AG20443 (cell line): ENCODE results near the gene IGSF9B.
A peak's percentile ranks its signal among the peaks of the same experiment; 100 is the strongest.

Experiments
- DNase-seq: peaks from one replicate; pipeline ENCODE4 v3.0.0; 2012; ENCODE audit warnings: low spot score, mixed read lengths

IGSF9B gene

DNA sequence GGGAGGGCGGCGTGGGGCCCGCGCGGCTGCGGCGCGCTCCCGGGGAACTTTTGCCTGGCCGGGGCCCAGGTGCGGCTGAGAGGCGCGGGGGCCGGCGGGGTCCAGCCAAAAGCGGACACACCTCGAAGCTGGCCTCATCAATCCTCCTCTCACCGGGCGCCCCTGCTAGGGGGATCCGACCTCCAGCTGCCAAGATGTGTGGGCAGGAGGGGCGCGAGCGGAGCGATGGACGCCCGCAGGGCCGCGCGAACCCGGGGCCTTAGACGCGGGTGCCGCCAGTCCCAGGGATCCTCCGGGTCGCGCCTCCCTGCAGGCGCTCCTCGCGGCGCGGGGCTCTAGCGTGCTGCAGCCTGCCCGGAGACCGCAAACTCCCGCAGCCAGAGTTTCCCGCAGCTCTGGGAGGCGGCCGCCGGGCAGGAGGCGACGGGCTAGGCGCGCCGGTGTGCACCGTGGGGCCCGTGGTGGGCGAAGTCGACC, 785 bp downstream of the IGSF9B start:
- no peak for DNase-seq

DNA sequence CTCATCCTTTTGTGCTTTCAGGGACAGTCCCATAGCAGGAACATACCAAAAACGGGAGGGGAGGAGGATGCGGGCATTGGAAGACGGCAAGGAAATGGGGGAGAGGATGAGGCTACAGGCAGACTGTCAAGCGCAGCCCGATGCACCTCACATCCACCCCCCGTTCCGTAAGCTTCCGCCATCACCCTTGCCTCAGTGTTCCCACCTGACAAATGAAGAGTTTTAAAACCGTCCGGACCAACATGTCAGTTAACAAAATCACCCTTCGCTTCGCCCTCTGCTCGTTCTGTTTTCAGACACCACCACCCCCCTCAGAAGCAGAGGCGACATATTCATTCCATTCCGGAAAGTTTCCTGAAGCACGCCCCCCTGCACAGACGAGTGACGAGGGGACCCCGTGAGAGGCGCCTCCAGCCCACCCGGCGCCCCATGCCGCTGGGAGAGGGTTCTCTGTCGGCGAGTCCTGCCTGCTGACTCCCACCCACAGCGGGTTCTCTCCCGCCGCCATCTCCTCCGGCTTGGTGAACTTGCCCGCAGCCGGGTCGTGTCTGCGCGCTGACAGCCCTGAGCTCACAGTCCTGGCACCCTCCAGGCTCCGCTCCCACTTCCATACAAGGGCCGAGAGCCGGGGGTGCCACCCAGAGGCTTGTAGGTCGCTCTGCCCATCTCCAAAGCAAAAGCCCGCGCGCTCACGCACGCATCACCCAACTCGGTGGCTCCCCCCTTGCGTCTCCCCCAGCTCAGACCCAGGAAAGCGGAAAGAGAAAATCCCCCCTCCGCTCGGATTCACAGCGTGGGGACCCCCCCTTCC, 1.5 kb downstream of the IGSF9B start:
- DNase-seq = no peak

GRCh38 chr11:133953999-133954398, 2.8 kb downstream of the IGSF9B start:
- DNase-seq = no peak

GRCh38 chr11:133953547-133953946, 3.2 kb downstream of the IGSF9B start:
- no peak for DNase-seq

DNA sequence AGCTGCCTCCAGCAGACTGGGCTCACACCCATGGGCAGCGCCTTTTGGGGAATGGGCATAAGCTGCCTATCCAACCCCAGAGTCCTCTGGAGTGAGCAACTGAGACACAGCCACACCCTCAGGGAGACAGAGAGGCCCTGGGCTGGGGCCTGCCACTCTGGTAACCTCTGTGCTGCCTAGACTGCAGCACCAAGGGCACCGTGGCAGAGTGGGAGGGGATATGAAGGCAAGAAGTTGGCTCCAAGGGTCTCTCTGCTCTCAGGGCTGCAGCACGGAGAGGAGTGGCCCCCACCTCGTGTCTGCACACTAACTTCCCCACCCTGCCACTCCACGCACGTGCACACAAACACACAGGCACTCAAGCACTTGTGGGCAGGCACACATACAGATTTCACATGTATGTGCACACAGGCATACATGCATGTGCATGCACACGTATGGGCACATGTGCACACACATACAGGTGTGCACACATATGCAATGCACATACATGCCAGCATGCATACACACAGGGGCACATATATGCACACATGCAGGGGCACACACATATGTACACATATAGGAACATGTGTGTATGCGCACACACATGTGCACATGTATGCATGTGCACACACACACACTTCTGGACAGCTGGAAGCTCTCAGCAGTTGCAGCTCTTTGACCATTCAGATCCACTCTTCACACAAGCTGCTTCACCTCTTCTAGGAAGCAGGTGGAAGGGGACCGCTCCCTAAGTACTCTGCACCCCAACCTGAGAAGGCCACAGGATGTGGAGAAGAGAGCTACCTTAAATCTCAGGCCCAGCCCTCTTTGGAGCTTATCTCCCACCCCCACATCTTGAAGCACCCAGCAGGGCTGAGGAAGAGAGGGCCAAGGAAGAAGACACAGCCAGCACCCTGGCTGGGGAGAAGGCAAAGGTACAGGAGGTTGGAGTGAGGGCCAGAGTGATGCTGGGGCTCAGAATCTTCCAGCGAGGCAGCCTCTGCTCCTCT, 4.3 kb downstream of the IGSF9B start:
- DNase-seq = no peak

- DNase-seq = peak; percentile 80
These were observed 5.2 kb downstream of the IGSF9B start for GRCh38 chr11:133951327-133952198.

GRCh38 chr11:133950874-133951326, 5.9 kb downstream of the IGSF9B start:
- DNase-seq = no peak

- no peak for DNase-seq
These were observed 6.3 kb downstream of the IGSF9B start for GRCh38 chr11:133950421-133950820.

- no peak for DNase-seq
These were observed 7.6 kb downstream of the IGSF9B start for GRCh38 chr11:133949129-133949528.

- no peak for DNase-seq
These were observed 8.1 kb downstream of the IGSF9B start for GRCh38 chr11:133948711-133949110.

DNA sequence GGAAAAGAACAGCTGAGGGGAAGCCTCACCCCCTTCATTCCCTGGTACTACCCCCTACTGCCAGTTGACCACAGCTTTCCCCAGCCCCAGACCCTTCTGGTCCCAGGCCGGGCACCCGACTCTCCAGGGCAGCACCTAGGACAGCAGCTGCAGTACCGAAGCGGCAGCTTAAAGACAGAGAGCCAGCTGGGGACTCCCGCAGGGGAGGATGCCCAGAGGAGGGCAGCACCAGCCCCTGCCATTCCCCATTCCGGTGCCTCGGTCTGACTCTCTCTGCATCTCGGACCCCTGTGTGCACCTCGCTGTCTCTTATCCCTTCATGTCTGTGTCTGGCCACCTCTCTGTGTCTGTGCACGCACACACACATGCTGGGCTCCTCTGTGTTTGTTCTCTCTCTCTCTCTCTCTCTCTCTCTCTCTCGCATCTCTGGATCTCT, 9.4 kb downstream of the IGSF9B start:
- peak; percentile 86 for DNase-seq

DNA sequence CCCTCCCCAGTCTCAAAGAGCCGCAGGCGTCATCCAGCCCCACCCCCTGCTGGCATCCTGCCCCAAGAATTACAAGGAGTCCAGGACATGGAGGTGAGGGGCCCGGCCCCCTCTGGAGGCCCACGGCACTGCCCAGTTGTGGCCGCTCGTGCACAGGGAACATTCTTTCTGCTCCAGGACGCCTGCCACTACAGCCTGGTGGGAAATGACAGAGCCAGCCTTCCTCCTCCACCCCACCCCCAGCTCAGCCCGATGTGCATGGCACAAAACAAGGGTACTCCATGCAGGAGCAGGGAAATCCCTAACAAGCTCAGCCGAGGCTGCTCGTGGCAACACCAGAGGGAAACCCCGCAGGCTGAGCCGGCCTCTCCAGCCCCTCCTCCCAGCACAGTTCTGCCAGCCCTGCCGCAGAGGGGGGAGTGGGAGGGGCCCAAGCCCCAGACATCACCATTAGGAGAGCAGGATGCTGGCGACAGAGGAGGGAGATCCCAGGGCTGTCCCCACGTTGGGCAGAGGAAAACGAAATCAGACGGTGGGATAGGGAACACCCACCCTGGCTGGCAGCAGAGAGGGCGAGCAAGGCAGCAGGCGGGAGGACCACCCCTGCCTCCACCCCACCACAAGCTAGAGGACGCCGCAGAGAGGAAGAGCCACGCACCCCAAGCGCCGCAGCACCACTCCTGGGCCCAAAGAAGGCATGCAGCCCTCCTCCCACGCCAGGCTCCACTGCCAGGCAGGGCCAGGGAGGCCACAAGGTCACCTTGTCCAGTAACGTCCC, 10.0 kb downstream of the IGSF9B start:
- no peak for DNase-seq

DNA sequence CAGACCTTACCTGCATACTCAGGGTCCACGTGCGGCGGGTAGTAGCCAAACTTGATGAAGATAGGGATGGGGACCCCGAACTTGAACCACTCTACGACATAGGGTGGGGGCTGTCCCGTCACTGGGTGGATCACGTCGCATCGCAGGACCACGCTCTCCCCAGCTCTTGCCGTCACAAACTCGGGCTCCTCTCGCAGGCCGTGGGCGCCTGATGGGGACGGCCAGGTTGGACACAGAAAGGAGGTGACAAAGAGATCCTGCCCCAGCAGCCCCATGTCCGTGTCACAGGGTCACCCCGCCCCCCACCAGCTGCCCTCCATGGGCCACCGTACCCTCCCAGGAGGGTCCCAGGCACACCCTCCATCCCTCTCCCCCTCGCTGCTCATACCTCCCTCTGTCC, 10.7 kb downstream of the IGSF9B start:
- DNase-seq = no peak

- DNase-seq = peak; percentile 77
These were observed 11.4 kb downstream of the IGSF9B start for GRCh38 chr11:133945087-133945974.

DNA sequence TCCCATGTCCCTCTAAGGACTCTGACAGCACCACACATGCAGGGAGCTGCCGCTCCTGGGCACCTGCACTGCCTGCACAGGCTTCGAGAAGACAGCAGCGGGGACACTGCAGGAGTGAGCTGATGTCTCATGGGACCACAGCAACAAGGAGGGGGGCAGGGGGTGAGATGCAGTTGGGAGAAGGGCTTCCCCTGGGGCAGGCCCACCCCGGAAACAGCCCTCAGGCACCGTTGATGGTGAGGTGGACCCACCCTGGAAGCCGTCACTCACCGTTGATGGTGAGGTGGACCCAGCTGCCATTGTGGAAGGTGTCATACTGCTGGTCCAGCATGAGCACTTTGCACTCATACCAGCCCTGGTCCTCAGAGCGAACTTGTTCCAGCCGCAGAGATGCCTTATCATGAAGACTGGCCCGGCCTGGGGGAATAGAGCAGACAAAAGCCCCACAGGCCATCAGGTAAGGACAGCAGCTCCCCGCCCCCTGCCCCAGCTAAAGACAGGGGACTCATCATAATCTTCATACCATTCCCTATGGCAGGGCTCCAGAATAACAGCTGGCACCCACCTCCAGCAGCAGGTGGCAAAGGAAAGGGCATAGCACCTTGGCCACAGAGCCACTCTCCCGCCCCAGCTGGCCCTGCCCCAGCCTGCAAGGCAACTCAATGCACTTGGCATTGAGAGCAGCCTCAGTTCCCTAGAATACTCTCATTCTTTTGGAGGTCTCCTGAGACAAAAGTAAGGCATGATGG, 12.6 kb downstream of the IGSF9B start:
- DNase-seq = no peak

DNA sequence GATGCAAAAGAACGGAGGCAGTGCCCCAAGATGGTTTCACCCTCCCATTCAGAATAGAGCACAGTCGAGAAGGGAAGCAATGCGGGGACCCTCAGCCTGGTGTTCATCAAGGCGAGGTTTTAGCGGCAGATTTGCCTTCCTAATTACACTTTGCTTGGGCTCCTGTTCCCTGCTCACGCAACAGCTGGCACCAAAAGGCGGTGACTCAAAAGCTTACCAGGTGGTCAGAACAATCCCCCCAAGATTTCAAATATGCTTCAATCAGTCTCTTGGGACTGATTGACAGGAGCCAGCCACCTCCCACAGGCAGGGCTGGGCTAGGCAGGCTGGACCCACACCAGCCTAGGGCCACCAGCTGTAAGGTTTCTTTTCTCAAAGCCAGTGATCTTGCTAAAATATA, 14.2 kb downstream of the IGSF9B start:
- no peak for DNase-seq

DNA sequence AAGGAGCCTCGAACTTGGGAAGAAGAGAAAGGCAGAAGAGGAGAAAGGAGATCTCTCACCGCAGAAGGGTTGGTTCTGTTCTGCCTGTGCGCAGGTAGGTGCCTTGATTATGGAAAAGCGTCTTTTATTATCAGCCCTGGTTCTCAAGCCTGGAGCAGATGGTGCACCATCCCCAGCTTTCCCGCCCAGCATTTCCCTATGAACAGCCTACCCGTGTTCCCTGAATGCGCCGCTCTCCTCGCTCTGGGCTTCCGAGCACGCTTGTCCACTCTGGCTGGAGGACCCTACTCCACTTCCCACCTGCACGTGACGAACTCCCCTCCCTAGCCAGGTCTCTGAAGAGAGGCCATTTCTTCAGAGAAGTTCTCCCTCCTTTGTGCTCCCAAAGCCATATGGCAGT, 15.2 kb downstream of the IGSF9B start:
- DNase-seq = no peak

DNA sequence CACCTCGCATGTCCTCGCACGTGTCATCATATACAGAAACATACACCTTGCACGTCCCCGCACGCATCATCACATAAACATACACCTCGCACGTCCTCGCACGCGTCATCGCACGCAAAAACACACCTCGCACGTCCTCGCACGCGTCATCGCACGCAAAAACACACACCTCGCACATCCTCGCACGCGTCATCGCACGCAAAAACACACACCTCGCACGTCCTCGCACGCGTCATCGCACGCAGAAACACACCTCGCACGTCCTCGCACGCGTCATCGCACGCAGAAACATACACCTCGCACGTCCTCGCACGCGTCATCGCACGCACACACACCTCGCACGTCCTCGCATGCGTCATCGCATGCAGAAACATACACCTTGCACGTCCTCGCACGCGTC, 16.7 kb downstream of the IGSF9B start:
- DNase-seq = no peak

DNA sequence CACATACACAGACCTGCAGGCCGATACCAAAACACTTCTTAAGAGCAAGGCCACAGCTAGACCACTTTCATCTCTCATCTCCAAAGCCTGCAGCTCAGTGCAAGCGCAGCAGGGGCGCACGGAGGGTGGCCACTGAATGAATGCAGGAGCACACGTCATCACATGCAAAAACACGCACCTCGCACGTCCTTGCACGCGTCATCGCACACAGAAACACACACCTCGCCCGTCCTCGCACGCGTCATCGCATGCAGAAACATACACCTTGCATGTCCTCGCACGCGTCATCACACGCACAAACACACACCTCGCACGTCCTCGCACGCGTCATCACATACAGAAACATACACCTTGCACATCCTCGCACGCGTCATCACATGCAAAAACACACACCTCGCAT, 17.2 kb downstream of the IGSF9B start:
- no peak for DNase-seq
